ENCODE results near the gene MBNL2. TPM values are rescaled to one million over a fixed set of nuclear protein-coding genes. Genes with fewer than 3 reads are reported as not detected.

MBNL2 gene
- 8.4 to 16.0 TPM (median 12.8 TPM) in 5 replicates for total RNA-seq (2022; extraction: Qiagen RNA extraction; ENCODE audit: low read depth)

GRCh38 chr13:97221989-97222700 lies at the start of gene MBNL2:
TSS of gene MBNL2 (plus strand) at chr13:97222333. CDS start at chr13:97276236, 53,903 bp downstream.

GRCh38 chr13:97433727-97434396 lies 211.7 kb downstream of the MBNL2 start, which contains the start of gene RAP2A:
TSS of gene RAP2A (plus strand) at chr13:97434169. CDS start at chr13:97434471, 302 bp downstream.

Other genes starting within 250 kb of the MBNL2 start
- not detected in 5 replicates for gene OXGR1, start 227.9 kb upstream of the MBNL2 start, total RNA-seq (2022; extraction: Qiagen RNA extraction; ENCODE audit: low read depth)
- 4.5 to 6.1 TPM (median 5.5 TPM) in 5 replicates for gene RAP2A, start 211.8 kb downstream of the MBNL2 start, total RNA-seq (2022; extraction: Qiagen RNA extraction; ENCODE audit: low read depth)

Measured in A549 treated with GW870086 at 1 μM for 4 hours (cell line).